Panc1 (cell line): ENCODE results near the gene CHD6. TPM values are rescaled to one million over a fixed set of nuclear protein-coding genes. Genes with fewer than 3 reads are reported as not detected.

Experiments
- ATAC-seq: fragments of 200-7000 bp; cut with Tn5 transposase; 2 replicates; pipeline ENCODE4 v1.9.1; 2020; ENCODE audit warnings: mild to moderate bottlenecking, moderate library complexity
- BruUV-seq: library from RNA; stranded (reverse); fragments of 400-500 nt; replicated peaks from 2 replicates; lab custom pipeline; 2021; lab: Mats Ljungman, UMichigan
- CTCF ChIA-PET: fragments of 300-600 bp; sonication (Branson Sonifier 250); formaldehyde crosslinking; loops from one replicate; lab custom pipeline; 2022; ENCODE audit warnings: antibody characterized with exemption; lab: Charles Lee
- POLR2A ChIA-PET: fragments of 300-600 bp; sonication (Branson Sonifier 250); formaldehyde crosslinking; loops from one replicate; lab custom pipeline; 2022; ENCODE audit warnings: antibody characterized with exemption; lab: Charles Lee
- DNase-seq: peaks from one replicate; pipeline ENCODE4 v3.0.0-alpha.2; 2010; ENCODE audit warnings: low read depth, low spot score
- H3K27ac ChIP-seq: 2 replicates; pipeline ENCODE4 v1.5.1; 2011; ENCODE audit warnings: mild to moderate bottlenecking, low read length, inconsistent platforms
- H3K27me3 ChIP-seq: fragments of 200-500 bp; sonication (Bioruptor generic); 2 replicates; pipeline ENCODE4 v1.6.0; 2014; ENCODE audit warnings: low read length, inconsistent platforms; ENCODE audit not compliant: control insufficient read depth, insufficient read depth
- H3K36me3 ChIP-seq: fragments of 200-500 bp; sonication (Bioruptor generic); 2 replicates; pipeline ENCODE4 v1.5.1; 2014; ENCODE audit warnings: inconsistent platforms, mild to moderate bottlenecking, low read length, moderate library complexity; ENCODE audit not compliant: control insufficient read depth, insufficient read depth
- H3K4me1 ChIP-seq: 2 replicates; pipeline ENCODE4 v1.5.1; 2011; ENCODE audit warnings: inconsistent platforms, mild to moderate bottlenecking, low read length, moderate library complexity; ENCODE audit not compliant: control insufficient read depth, insufficient read depth
- H3K4me3 ChIP-seq, 2 experiments: 2 replicates each; pipeline ENCODE4 v1.5.1; 2011 to 2012; ENCODE audit warnings: low read depth in 2 of 2, low read length in 2 of 2, mild to moderate bottlenecking in 2 of 2, inconsistent platforms in 1 of 2, moderate library complexity in 1 of 2
- H3K9me3 ChIP-seq: fragments of 200-500 bp; sonication (Bioruptor generic); 2 replicates; pipeline ENCODE4 v1.5.1; 2014; ENCODE audit warnings: low read depth, mild to moderate bottlenecking, inconsistent platforms, low read length, moderate library complexity; ENCODE audit not compliant: control insufficient read depth, insufficient read depth
- POLR2AphosphoS5 ChIP-seq: IDR thresholded peaks from 2 replicates; pipeline ENCODE4 v1.6.1; 2012; ENCODE audit warnings: mild to moderate bottlenecking, low read depth, low read length, moderate library complexity
- SIN3A ChIP-seq: IDR thresholded peaks from 2 replicates; pipeline ENCODE4 v1.6.1; 2012; ENCODE audit warnings: low read depth, mild to moderate bottlenecking, low read length, moderate library complexity, borderline replicate concordance; ENCODE audit not compliant: insufficient read depth
- TCF7L2 ChIP-seq: IDR thresholded peaks from 2 replicates; pipeline ENCODE4 v1.6.1; 2011; ENCODE audit warnings: mild to moderate bottlenecking, low read depth, low read length, inconsistent platforms
- in situ Hi-C: cut with HindIII; loops from 2 replicates; pipeline ENCODE4 v1.10.0; 2016; ENCODE audit warnings: low sequenced_read_pairs, low pct_unique_long_range_greater_than_20kb
- intact Hi-C: fragments of 100-400 bp; cut with micrococcal nuclease; formaldehyde crosslinking; loops from one replicate; pipeline ENCODE4 v1.10.0; 2022; ENCODE audit not compliant: unreplicated experiment
- total RNA-seq: library from RNA; stranded (reverse); gene quantifications from one replicate; pipeline ENCODE4 v1.2.1, GENCODE V29; 2021; ENCODE audit not compliant: unreplicated experiment
- TF ChIP-seq, protein P1 (sequence below): fragments of 450-650 bp; IDR thresholded peaks from 2 replicates; pipeline ENCODE4 v1.5.1; 2017; ENCODE audit warnings: mild to moderate bottlenecking
- TF ChIP-seq, protein P2 (sequence below), 2 experiments: IDR thresholded peaks; 2 replicates each; pipeline ENCODE4 v1.6.1; 2011 to 2012; ENCODE audit warnings: low read depth in 2 of 2, control low read depth in 1 of 2, low read length in 1 of 2, mild to moderate bottlenecking in 1 of 2, moderate library complexity in 1 of 2; ENCODE audit not compliant: insufficient read depth in 1 of 2

Gene CHD6
- total RNA-seq, 1 experiment from 2014 or later = 21.3 TPM

GRCh38 chr20:41453010-41453950, 164.9 kb downstream of the CHD6 start:
- intact Hi-C loops (no loop called here), in situ Hi-C loops (no loop called here)
- ChIA-PET POLR2A (no interaction called here), CTCF (no interaction called here)
- Histone ChIP-seq H3K27ac (no peak overlapping the region), H3K4me3 (no peak overlapping the region), H3K27me3 (no peaks in the 10 kb centered on the region), H3K9me3 (no peaks in the 10 kb centered on the region), H3K4me1 (no peaks in the 10 kb centered on the region), H3K36me3 (peaks cover 2% of the 10 kb centered on the region; the same call in 1 of the 2 replicates)
- TF ChIP-seq TCF7L2 (no peak), SIN3A (no peak), POLR2AphosphoS5 (no peak)
- TF ChIP-seq, protein P1, sequence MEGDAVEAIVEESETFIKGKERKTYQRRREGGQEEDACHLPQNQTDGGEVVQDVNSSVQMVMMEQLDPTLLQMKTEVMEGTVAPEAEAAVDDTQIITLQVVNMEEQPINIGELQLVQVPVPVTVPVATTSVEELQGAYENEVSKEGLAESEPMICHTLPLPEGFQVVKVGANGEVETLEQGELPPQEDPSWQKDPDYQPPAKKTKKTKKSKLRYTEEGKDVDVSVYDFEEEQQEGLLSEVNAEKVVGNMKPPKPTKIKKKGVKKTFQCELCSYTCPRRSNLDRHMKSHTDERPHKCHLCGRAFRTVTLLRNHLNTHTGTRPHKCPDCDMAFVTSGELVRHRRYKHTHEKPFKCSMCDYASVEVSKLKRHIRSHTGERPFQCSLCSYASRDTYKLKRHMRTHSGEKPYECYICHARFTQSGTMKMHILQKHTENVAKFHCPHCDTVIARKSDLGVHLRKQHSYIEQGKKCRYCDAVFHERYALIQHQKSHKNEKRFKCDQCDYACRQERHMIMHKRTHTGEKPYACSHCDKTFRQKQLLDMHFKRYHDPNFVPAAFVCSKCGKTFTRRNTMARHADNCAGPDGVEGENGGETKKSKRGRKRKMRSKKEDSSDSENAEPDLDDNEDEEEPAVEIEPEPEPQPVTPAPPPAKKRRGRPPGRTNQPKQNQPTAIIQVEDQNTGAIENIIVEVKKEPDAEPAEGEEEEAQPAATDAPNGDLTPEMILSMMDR = no peak
- TF ChIP-seq, protein P2, sequence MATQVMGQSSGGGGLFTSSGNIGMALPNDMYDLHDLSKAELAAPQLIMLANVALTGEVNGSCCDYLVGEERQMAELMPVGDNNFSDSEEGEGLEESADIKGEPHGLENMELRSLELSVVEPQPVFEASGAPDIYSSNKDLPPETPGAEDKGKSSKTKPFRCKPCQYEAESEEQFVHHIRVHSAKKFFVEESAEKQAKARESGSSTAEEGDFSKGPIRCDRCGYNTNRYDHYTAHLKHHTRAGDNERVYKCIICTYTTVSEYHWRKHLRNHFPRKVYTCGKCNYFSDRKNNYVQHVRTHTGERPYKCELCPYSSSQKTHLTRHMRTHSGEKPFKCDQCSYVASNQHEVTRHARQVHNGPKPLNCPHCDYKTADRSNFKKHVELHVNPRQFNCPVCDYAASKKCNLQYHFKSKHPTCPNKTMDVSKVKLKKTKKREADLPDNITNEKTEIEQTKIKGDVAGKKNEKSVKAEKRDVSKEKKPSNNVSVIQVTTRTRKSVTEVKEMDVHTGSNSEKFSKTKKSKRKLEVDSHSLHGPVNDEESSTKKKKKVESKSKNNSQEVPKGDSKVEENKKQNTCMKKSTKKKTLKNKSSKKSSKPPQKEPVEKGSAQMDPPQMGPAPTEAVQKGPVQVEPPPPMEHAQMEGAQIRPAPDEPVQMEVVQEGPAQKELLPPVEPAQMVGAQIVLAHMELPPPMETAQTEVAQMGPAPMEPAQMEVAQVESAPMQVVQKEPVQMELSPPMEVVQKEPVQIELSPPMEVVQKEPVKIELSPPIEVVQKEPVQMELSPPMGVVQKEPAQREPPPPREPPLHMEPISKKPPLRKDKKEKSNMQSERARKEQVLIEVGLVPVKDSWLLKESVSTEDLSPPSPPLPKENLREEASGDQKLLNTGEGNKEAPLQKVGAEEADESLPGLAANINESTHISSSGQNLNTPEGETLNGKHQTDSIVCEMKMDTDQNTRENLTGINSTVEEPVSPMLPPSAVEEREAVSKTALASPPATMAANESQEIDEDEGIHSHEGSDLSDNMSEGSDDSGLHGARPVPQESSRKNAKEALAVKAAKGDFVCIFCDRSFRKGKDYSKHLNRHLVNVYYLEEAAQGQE (IDR thresholded peaks at IDR 0.05; ENCODE audit: insufficient read depth in 1 of 2, low read depth in 2 of 2, low read length in 1 of 2) = no peak
- ATAC-seq = no peak
- BruUV-seq = no TSS peak
- no peak for DNase-seq

GRCh38 chr20:41452226-41452625, 166.0 kb downstream of the CHD6 start:
- TF ChIP-seq POLR2AphosphoS5 (no peak), SIN3A (no peak), TCF7L2 (no peak)
- TF ChIP-seq, protein P1 = no peak
- TF ChIP-seq, protein P2 (IDR thresholded peaks at IDR 0.05; ENCODE audit: insufficient read depth in 1 of 2, low read depth in 2 of 2, low read length in 1 of 2) = no peak
- POLR2A ChIA-PET = no interaction called here
- Histone ChIP-seq H3K27ac (no peak overlapping the region), H3K4me1 (no peaks in the 10 kb centered on the region), H3K36me3 (peaks cover 2% of the 10 kb centered on the region; the same call in 1 of the 2 replicates), H3K4me3 (no peak overlapping the region), H3K9me3 (no peaks in the 10 kb centered on the region), H3K27me3 (no peaks in the 10 kb centered on the region)
- no TSS peak for BruUV-seq
- intact Hi-C loops (no loop called here), in situ Hi-C loops (no loop called here)
- no peak for DNase-seq
- CTCF ChIA-PET = no interaction called here
- no peak for ATAC-seq
